ENCODE measurements around the gene KAZN.

KAZN gene

GRCh38 chr1:14625572-14625971 lies 27.1 kb downstream of the KAZN start:
- TF ChIP-seq, protein P1, sequence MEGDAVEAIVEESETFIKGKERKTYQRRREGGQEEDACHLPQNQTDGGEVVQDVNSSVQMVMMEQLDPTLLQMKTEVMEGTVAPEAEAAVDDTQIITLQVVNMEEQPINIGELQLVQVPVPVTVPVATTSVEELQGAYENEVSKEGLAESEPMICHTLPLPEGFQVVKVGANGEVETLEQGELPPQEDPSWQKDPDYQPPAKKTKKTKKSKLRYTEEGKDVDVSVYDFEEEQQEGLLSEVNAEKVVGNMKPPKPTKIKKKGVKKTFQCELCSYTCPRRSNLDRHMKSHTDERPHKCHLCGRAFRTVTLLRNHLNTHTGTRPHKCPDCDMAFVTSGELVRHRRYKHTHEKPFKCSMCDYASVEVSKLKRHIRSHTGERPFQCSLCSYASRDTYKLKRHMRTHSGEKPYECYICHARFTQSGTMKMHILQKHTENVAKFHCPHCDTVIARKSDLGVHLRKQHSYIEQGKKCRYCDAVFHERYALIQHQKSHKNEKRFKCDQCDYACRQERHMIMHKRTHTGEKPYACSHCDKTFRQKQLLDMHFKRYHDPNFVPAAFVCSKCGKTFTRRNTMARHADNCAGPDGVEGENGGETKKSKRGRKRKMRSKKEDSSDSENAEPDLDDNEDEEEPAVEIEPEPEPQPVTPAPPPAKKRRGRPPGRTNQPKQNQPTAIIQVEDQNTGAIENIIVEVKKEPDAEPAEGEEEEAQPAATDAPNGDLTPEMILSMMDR (IDR thresholded peaks at IDR 0.05; ENCODE audit: low read depth, low read length, missing control alignments), result no peak
- H3K4me3 ChIP-seq (ENCODE audit: low read depth, low read length), result no peak overlapping the region
- no peak for DNase-seq (ENCODE audit: low read depth)
- in situ Hi-C loops (cut with HindIII; ENCODE audit: low sequenced_read_pairs), result no loop called here

GRCh38 chr1:14625996-14626395 lies 27.5 kb downstream of the KAZN start:
- TF ChIP-seq, protein P1 (IDR thresholded peaks at IDR 0.05; ENCODE audit: low read depth, low read length, missing control alignments), result no peak
- no peak for DNase-seq (ENCODE audit: low read depth)
- H3K4me3 ChIP-seq (ENCODE audit: low read depth, low read length), result no peak overlapping the region
- in situ Hi-C loops (cut with HindIII; ENCODE audit: low sequenced_read_pairs), result no loop called here

DNA sequence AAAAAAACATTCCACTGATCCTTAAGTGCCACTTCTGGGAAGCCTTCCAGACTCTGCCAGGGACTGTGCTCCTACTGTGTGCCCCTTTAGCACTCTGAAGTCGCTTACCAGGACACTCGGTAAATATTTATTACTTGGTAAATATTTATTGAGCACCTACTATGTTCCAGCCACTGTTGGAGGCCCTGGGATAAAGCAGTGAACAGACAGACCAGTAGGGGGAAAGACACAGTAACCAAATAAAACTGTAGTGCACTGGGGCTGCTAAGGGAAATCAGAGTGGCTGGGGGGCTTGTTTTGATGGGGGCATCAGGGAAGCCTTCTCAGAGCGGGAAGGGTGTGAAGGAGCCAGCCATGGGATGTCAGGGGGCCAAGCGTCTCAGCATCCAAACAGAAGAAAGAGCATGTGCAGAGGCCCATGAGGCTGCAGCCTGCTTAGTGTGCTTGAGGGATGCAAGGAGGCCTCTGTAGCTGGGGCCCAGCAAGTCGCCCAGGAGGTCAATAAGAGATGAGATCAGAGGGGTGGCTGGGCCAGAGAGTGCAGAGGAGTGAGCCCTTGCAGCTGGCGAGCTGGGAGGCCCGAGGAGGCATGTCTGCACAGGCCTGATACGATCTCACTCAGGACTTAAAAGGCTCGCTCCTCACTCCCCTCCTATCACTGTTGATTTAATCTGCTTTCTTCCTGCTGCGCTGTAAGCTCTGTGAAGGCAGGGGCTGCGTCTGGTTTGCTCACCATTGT lies 28.6 kb downstream of the KAZN start:
- no peak overlapping the region for H3K4me3 ChIP-seq (ENCODE audit: low read depth, low read length)
- no peak for DNase-seq (ENCODE audit: low read depth)
- in situ Hi-C loops (cut with HindIII; ENCODE audit: low sequenced_read_pairs), result no loop called here
- TF ChIP-seq, protein P1 (IDR thresholded peaks at IDR 0.05; ENCODE audit: low read depth, low read length, missing control alignments), result no peak

DNA sequence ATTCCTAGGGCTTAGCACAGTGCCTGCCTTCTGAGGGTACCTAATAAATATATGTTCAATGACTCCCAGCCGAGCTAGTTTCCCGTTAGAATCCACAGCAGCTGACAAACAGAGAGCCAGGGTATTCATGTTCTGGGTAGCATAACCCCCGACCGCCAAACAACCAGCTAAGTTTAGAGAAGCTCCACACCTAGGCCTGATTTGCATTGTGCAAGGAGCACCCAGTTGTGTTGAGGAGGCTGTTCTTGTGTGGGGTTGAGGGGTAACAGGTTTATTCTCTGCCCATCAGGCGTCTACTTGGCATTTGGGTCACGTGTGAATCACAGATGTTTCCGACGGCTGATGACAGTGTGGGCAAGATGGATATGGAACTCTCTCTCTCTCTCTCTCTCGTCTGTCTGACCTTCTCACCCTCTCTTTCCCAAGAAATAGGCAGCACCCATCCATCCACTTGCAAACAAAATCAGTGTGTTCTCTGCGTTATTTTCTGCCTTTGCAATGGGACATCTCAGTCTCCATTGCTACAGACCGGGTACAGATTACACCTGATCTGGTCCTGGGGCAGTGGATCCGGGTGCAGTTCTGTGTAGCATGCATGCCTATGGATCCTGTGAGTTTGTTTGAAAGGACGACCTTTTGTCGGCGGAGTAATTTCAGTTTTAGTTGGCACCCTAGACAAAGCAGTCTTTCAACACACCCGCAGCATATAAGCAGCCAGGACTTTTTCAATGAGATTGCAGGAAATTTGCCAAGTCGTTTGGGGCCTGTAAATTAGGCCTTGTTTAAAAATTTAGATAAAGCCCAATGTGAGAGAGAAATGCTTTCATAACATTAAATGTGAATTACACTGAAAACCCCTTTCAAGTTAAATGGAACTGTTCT lies 29.4 kb downstream of the KAZN start:
- in situ Hi-C loops (cut with HindIII; ENCODE audit: low sequenced_read_pairs), result no loop called here
- H3K4me3 ChIP-seq (ENCODE audit: low read depth, low read length), result no peak overlapping the region
- DNase-seq (ENCODE audit: low read depth), result no peak
- TF ChIP-seq, protein P1 (IDR thresholded peaks at IDR 0.05; ENCODE audit: low read depth, low read length, missing control alignments), result no peak

DNA sequence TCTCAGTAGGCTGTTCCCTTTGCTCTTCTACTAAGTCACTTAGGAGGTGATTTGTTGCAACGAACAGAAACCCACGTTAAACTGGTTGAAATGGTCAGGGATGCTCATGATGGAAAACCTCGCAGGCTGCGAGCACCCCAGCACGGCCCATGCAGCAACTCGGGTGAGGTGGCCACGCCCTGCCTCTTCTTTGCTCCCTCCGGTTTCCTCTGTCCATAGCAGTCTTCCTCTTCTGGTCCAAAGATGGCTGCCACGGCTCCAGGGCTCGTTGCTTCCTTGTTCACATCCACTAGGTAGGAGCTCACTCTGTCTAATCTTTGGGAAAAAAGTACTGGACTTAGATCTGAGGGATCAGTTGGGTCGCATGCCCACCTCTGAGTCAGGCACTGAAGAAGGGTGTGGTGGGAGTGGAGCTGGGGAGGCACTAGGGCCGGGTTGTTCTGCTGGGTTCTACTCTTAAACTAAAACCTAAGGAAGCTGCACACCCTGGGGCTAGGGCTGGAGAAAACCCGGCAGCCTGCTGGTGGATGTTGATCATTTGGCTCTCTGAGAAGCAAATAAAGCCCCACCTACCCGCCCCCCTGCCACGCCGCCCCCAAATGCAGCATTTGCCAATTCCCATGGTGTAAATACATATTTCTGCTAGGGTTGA lies 31.0 kb downstream of the KAZN start:
- H3K4me3 ChIP-seq (ENCODE audit: low read depth, low read length), result no peak overlapping the region
- TF ChIP-seq, protein P1 (IDR thresholded peaks at IDR 0.05; ENCODE audit: low read depth, low read length, missing control alignments), result no peak
- DNase-seq (ENCODE audit: low read depth), result no peak
- in situ Hi-C loops (cut with HindIII; ENCODE audit: low sequenced_read_pairs), result no loop called here

- TF ChIP-seq, protein P1 (IDR thresholded peaks at IDR 0.05; ENCODE audit: low read depth, low read length, missing control alignments), result no peak
- in situ Hi-C loops (cut with HindIII; ENCODE audit: low sequenced_read_pairs), result no loop called here
- no peak for DNase-seq (ENCODE audit: low read depth)
- no peak overlapping the region for H3K4me3 ChIP-seq (ENCODE audit: low read depth, low read length)
Measured at GRCh38 chr1:14630986-14631385, 32.5 kb downstream of the KAZN start.

All from astrocyte of the cerebellum (primary cell).